ENCODE data around the gene AFAP1L1.

AFAP1L1 gene

GRCh38 chr5:149355688-149356087 lies 84.0 kb downstream of the AFAP1L1 start:
- DNase-seq: peak; percentile 56

GRCh38 chr5:149356391-149356790 lies 84.7 kb downstream of the AFAP1L1 start:
- peak; percentile 47 for DNase-seq

- DNase-seq: peak; percentile 99
Measured at GRCh38 chr5:149357370-149358293, 86.0 kb downstream of the AFAP1L1 start, which contains the start of gene PCYOX1L. TSS of gene PCYOX1L (plus strand) at chr5:149358046. CDS start at chr5:149358069, 23 bp downstream.

GRCh38 chr5:149358294-149358651 lies 86.6 kb downstream of the AFAP1L1 start:
- DNase-seq: peak; percentile 29

GRCh38 chr5:149358868-149359495 lies 87.3 kb downstream of the AFAP1L1 start:
- no peak for DNase-seq

- DNase-seq: no peak
Measured at GRCh38 chr5:149360272-149360671, 88.6 kb downstream of the AFAP1L1 start.

- DNase-seq: no peak
Measured at GRCh38 chr5:149362541-149362940, 90.9 kb downstream of the AFAP1L1 start.

- DNase-seq: no peak
Measured at GRCh38 chr5:149363358-149363757, 91.7 kb downstream of the AFAP1L1 start.

GRCh38 chr5:149363936-149364335 lies 92.3 kb downstream of the AFAP1L1 start:
- DNase-seq: no peak

- no peak for DNase-seq
Measured at GRCh38 chr5:149364719-149365118, 93.1 kb downstream of the AFAP1L1 start.

GRCh38 chr5:149365418-149365817 lies 93.8 kb downstream of the AFAP1L1 start:
- no peak for DNase-seq

GRCh38 chr5:149366169-149366729 lies 94.6 kb downstream of the AFAP1L1 start:
- DNase-seq: no peak

GRCh38 chr5:149367249-149367971 lies 95.8 kb downstream of the AFAP1L1 start:
- DNase-seq: peak; percentile 71

- DNase-seq: no peak
Measured at GRCh38 chr5:149367972-149368645, 96.5 kb downstream of the AFAP1L1 start.

GRCh38 chr5:149370878-149371277 lies 99.2 kb downstream of the AFAP1L1 start:
- DNase-seq: no peak

- peak; percentile 77 for DNase-seq
Measured at GRCh38 chr5:149371296-149371962, 99.8 kb downstream of the AFAP1L1 start.

GRCh38 chr5:149372076-149372795 lies 100.6 kb downstream of the AFAP1L1 start:
- DNase-seq: no peak

- no peak for DNase-seq
Measured at GRCh38 chr5:149372932-149373331, 101.3 kb downstream of the AFAP1L1 start.

GRCh38 chr5:149374303-149374702 lies 102.6 kb downstream of the AFAP1L1 start:
- DNase-seq: no peak

- no peak for DNase-seq
Measured at GRCh38 chr5:149374801-149375200, 103.1 kb downstream of the AFAP1L1 start.

- DNase-seq: no peak
Measured at GRCh38 chr5:149375434-149375833, 103.8 kb downstream of the AFAP1L1 start.

Measured in activated CD4-positive, alpha-beta T cell treated with anti-CD3 and anti-CD28 coated beads for 48 hours (primary cell).